Measurements from ENCODE around the gene PTH1R. TPM values are rescaled to one million over a fixed set of nuclear protein-coding genes. Genes with fewer than 3 reads are reported as not detected.

Gene PTH1R
- total RNA-seq, 1 experiment from 2014 or later, result 1.0 TPM

GRCh38 chr3:46952813-46953212 is 75.3 kb downstream of the PTH1R start:
- no peak overlapping the region for H2BK12ac ChIP-seq (ENCODE audit: insufficient read length, low read depth, low read length)
- peaks cover 34% of the 10 kb centered on the region; the same call in 1 of the 2 replicates for H3K79me2 ChIP-seq (ENCODE audit: insufficient read depth, low read length)
- no peaks in the 10 kb centered on the region for H3K9me3 ChIP-seq (ENCODE audit: control insufficient read depth, low read depth, low read length)
- H2AFZ ChIP-seq (ENCODE audit: low read length), result no peak overlapping the region
- no peaks in the 10 kb centered on the region for H3K27me3 ChIP-seq (ENCODE audit: insufficient read depth, low read length)
- H3K56ac ChIP-seq (ENCODE audit: insufficient read length, low read depth, low read length), result no peak overlapping the region
- peaks cover 2% of the 10 kb centered on the region for H4K20me1 ChIP-seq (ENCODE audit: control insufficient read depth, insufficient read depth, insufficient read length)
- no peak overlapping the region for H2BK20ac ChIP-seq (ENCODE audit: low read depth, low read length, poor library complexity, severe bottlenecking)
- H3K4me2 ChIP-seq (ENCODE audit: insufficient read depth, insufficient read length, low read length), result no peak overlapping the region
- H3K23ac ChIP-seq (ENCODE audit: insufficient read length, low read depth, low read length), result no peak overlapping the region
- no peaks in the 10 kb centered on the region; a peak in 1 of 5 replicates for H3K9me3 Mint-ChIP-seq
- H3T11ph ChIP-seq (ENCODE audit: low read length), result no peak overlapping the region
- H2BK15ac ChIP-seq (ENCODE audit: low read depth, low read length), result no peak overlapping the region
- H3K4me3 Mint-ChIP-seq, result no peak overlapping the region
- H3K4ac ChIP-seq (ENCODE audit: low read depth, low read length), result no peak overlapping the region
- no peak overlapping the region for H4K5ac ChIP-seq (ENCODE audit: insufficient read length, low read depth, low read length)
- no peak overlapping the region for H3K18ac ChIP-seq (ENCODE audit: insufficient read length, low read depth, low read length)
- no CpG with 5 or more reads among the region's 2 CpGs for WGBS (ENCODE audit: extremely low coverage, insufficient read length, low lambda C conversion rate)
- H3K14ac ChIP-seq (ENCODE audit: insufficient read depth, low read length), result no peak overlapping the region
- H3K27me3 Mint-ChIP-seq (ENCODE audit: low read depth), result no peaks in the 10 kb centered on the region
- peak overlapping the region in 1 of 3 experiments; percentile 0; a peak in 1 of 7 replicates for H3K27ac Mint-ChIP-seq
- H3K4me1 Mint-ChIP-seq, result peaks cover 39 to 63% of the 10 kb centered on the region in 2 experiments
- no peak overlapping the region for H2BK120ac ChIP-seq (ENCODE audit: low read depth, low read length, poor library complexity, severe bottlenecking)
- no peak overlapping the region for H3K9ac ChIP-seq (ENCODE audit: extremely low read depth, insufficient read length, low read length)
- H3K79me1 ChIP-seq (ENCODE audit: insufficient read depth, low read depth, low read length, poor library complexity, severe bottlenecking), result peaks cover 18% of the 10 kb centered on the region
- H3K23me2 ChIP-seq (ENCODE audit: insufficient read length, low read depth, low read length, poor library complexity, severe bottlenecking), result no peaks in the 10 kb centered on the region
- H3K27ac ChIP-seq (ENCODE audit: insufficient read length, low read depth, low read length), result no peak overlapping the region
- no peak overlapping the region for H2AK5ac ChIP-seq (ENCODE audit: insufficient read length, low read length)
- no peak for TF ChIP-seq CTCF (conservative IDR thresholded peaks at IDR 0.05)
- H2BK5ac ChIP-seq (ENCODE audit: insufficient read length, low read length), result no peak overlapping the region
- H4K8ac ChIP-seq (replicated peaks; ENCODE audit: insufficient read length, low read depth, low read length), result no peak overlapping the region
- H3K4me1 ChIP-seq (ENCODE audit: insufficient read depth, low read length), result peaks cover 9% of the 10 kb centered on the region; the same call in 1 of the 2 replicates
- DNase-seq, result no peak
- H4K91ac ChIP-seq (ENCODE audit: insufficient read length, low read depth, low read length), result no peak overlapping the region
- peaks cover under 1 to 5% (median 4%) of the 10 kb centered on the region in 3 experiments; a peak in 6 of 7 replicates for H3K36me3 Mint-ChIP-seq (ENCODE audit: insufficient read depth in 1 of 3, low read depth in 3 of 3)

Other genes with a start within 250 kb of the PTH1R start
- 4.9 and 5.0 TPM in 2 replicates for gene ALS2CL, start 184.0 kb upstream of the PTH1R start, total RNA-seq (2021)
- gene TMIE, start 176.3 kb upstream of the PTH1R start, total RNA-seq (2021), result 0.63 and 0.66 TPM in 2 replicates
- 0.24 and 0.59 TPM in 2 replicates for gene PRSS50, start 159.9 kb upstream of the PTH1R start, total RNA-seq (2021)
- gene MYL3, start 14.3 kb upstream of the PTH1R start, total RNA-seq (2021), result 0.24 TPM in 2 replicates
- gene CCDC12, start 99.0 kb downstream of the PTH1R start, total RNA-seq (2021), result 49.1 and 54.0 TPM in 2 replicates
- gene NBEAL2, start 101.9 kb downstream of the PTH1R start, total RNA-seq (2021), result 50.4 and 52.1 TPM in 2 replicates

Measured in H9 (cell line).